GM23338 (cell line): ENCODE measurements around the gene ZBTB7A.

Source experiments
- CREB1 ChIP-seq: fragments of 250-450 bp; sonication (Bioruptor Pico); IDR thresholded peaks from 2 replicates; pipeline ENCODE4 v1.5.0; 2020; ENCODE audit warnings: low read depth, mild to moderate bottlenecking, moderate library complexity
- CTCF ChIP-seq, 2 experiments: fragments of 200-600 bp in 1 of 2; sonication (generic) in 1 of 2; conservative IDR thresholded peaks; 2 replicates each; pipeline versions ENCODE4 v1.5.1 to v1.6.1; 2016 to 2017; ENCODE audit warnings: antibody characterized with exemption in 2 of 2, low read depth in 2 of 2, mild to moderate bottlenecking in 2 of 2, moderate library complexity in 1 of 2
- EZH2 ChIP-seq: fragments of 200-600 bp; sonication (generic); IDR thresholded peaks from one replicate; pipeline ENCODE4 v1.8.0; 2017; ENCODE audit warnings: antibody characterized with exemption, mild to moderate bottlenecking, low read depth; ENCODE audit not compliant: unreplicated experiment
- NANOG ChIP-seq: IDR thresholded peaks from 2 replicates; pipeline ENCODE4 v1.6.1; 2016; ENCODE audit warnings: antibody characterized with exemption, borderline replicate concordance
- POLR2AphosphoS5 ChIP-seq: IDR thresholded peaks from 2 replicates; pipeline ENCODE4 v1.6.1; 2016; ENCODE audit warnings: antibody characterized with exemption, low read depth
- STAT1 ChIP-seq: IDR thresholded peaks from one replicate; pipeline ENCODE4 v1.6.1; 2016; ENCODE audit warnings: antibody characterized with exemption; ENCODE audit not compliant: unreplicated experiment

- no peak for TF ChIP-seq CREB1 (CRISPR knock-in tag)
- TF ChIP-seq CTCF (conservative IDR thresholded peaks at IDR 0.05; ENCODE audit: low read depth in 2 of 2), result no peak
- TF ChIP-seq POLR2AphosphoS5, result no peak
- TF ChIP-seq EZH2, result no peak
- TF ChIP-seq NANOG, result no peak
- no peak for TF ChIP-seq STAT1
Observed at GRCh38 chr19:4094761-4095487, 28.2 kb upstream of the ZBTB7A start.
